Lung microvascular endothelial cell (primary cell): ENCODE measurements around the gene FAM186B. TPM values are rescaled to one million over a fixed set of nuclear protein-coding genes. Genes with fewer than 3 reads are reported as not detected.

ENCODE experiments used
- DNase-seq, 2 donors: peaks; one replicate each; pipeline versions ENCODE4 v3.0.0 to v3.0.0-alpha.2; 2010; ENCODE audit warnings: low read depth in 2 of 2
- total RNA-seq: library from RNA; depleted of rRNA; stranded (reverse); fragments of >200 nt; gene quantifications from 2 replicates; pipeline ENCODE4 v1.2.1, GENCODE V29; 2014

Gene FAM186B
- total RNA-seq, 1 donor from 2014 or later = under 0.01 TPM

DNA sequence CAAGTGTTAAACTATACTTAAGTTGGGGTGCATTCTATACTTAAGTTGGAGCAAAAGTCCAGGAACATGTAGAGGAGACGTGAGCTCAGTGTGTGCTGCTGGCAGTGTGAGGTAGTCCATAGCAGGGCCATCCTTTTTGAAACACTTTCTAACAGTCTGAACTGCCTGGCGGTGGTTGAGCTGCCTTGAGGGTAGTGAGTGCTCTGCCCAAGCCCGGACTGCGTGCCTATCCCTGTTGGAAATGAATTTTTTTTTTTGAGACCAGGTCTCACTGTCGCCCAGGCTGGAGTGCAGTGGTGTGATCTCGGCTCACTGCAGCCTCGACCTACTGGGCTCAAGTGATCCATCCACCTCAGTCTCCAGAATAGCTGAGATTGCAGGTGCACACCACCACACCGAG lies 52.5 kb downstream of the FAM186B start:
- no peak for DNase-seq

GRCh38 chr12:49552425-49552824 lies 53.0 kb downstream of the FAM186B start:
- DNase-seq = no peak

GRCh38 chr12:49552014-49552413 lies 53.4 kb downstream of the FAM186B start:
- no peak for DNase-seq

- no peak for DNase-seq
Measured at GRCh38 chr12:49550693-49551252, 54.7 kb downstream of the FAM186B start.

- no peak for DNase-seq
Measured at GRCh38 chr12:49549735-49550692, 55.4 kb downstream of the FAM186B start.

DNA sequence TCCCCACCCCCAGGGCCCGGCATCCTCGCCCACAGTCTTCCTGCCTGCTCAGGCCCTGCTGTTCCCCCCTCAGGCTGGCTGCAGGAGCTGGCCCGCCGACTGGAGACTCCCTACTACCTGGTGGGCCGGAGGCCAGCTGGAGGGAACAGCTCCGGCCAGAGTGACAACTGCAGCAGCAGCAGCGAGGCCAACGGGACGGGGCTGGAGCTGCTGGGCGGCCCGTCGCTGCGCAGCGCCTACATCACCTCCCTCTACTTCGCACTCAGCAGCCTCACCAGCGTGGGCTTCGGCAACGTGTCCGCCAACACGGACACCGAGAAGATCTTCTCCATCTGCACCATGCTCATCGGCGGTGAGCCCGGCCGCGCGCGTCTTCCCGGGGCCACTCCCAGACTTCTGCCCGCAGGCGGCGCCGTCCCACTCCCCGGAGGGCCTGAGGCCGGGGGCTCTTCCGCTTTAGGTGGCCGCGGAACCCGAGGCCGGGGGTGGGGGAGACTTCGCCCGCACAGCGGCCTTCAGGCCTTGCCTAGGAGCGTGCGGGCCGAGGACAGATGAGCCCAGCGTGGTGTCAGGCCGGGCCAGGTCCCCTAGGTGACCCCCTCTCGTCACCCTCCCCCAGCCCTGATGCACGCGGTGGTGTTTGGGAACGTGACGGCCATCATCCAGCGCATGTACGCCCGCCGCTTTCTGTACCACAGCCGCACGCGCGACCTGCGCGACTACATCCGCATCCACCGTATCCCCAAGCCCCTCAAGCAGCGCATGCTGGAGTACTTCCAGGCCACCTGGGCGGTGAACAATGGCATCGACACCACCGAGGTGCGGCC lies 56.4 kb downstream of the FAM186B start:
- DNase-seq = peak; percentile 17 to 30

- DNase-seq = no peak
Measured at GRCh38 chr12:49548481-49548821, 57.0 kb downstream of the FAM186B start.

GRCh38 chr12:49547090-49547690 lies 58.2 kb downstream of the FAM186B start:
- no peak for DNase-seq

- DNase-seq = no peak
Measured at GRCh38 chr12:49546481-49546880, 59.0 kb downstream of the FAM186B start.

- DNase-seq = no peak
Measured at GRCh38 chr12:49545815-49546214, 59.6 kb downstream of the FAM186B start.

- peak in 1 of 2 donors; percentile 12 for DNase-seq
Measured at GRCh38 chr12:49543914-49544815, 61.3 kb downstream of the FAM186B start.

- no peak for DNase-seq
Measured at GRCh38 chr12:49543221-49543913, 62.1 kb downstream of the FAM186B start.

GRCh38 chr12:49542592-49543160 lies 62.8 kb downstream of the FAM186B start:
- DNase-seq = no peak

DNA sequence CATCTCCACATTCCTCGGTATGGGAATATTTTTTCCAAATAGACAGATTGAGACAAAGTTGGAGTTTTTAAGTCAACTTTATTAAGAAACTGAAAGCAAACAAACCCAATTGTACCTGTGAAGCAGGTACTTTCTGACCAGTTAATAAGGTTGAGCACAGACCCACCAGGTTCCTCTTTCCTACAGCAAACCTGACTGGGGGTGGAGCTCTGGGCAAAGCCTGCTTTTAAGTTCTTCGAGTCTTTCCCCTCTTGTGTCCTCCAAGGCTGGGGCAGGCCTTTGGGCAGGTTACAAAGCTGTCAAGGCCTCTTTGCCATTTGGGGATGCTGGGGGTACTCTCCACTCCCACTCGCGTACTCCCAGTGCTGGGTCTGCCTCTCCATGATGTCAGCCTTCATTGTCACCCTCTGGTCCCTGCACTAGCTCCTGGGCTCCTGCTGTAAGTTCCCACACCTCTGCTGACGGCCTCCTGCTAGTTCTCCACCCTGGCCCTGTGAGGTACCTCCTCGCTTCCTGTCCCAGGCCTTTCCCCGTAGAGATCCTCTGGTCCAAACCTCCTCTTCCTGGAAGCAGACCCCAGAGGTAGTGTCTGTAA lies 63.4 kb downstream of the FAM186B start:
- no peak for DNase-seq

DNA sequence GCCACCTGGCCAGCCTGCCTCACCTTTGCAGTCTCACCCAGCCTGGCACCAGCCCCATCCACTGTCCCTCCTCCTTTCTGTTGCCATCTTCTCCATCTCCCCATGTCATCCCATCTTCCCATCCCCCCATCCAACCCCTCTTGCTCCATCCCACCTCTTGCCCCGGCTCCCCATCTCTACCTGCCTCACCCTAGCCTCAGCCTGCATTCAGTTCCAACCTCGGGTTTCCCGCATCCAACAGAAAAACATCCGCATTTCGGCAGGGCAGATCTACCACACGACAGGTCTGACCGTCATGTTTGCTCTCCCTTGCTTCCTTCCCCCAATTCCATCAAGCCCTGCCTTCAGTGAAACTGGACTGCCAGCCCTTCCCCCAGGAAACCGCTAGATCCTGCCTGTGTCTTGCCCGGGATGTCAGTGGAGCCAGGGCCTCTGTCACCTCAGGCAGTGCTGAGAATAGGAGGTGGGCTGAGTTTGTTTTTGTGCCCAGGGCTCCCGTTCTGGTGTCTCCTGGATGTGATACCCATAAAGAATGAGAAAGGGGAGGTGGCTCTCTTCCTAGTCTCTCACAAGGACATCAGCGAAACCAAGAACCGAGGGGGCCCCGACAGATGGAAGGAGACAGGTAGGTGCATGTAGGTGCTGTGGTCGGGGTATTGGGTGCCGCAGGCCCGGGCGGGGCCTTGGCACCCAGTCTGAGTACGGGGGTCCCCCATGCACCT lies 64.1 kb downstream of the FAM186B start:
- no peak for DNase-seq

DNA sequence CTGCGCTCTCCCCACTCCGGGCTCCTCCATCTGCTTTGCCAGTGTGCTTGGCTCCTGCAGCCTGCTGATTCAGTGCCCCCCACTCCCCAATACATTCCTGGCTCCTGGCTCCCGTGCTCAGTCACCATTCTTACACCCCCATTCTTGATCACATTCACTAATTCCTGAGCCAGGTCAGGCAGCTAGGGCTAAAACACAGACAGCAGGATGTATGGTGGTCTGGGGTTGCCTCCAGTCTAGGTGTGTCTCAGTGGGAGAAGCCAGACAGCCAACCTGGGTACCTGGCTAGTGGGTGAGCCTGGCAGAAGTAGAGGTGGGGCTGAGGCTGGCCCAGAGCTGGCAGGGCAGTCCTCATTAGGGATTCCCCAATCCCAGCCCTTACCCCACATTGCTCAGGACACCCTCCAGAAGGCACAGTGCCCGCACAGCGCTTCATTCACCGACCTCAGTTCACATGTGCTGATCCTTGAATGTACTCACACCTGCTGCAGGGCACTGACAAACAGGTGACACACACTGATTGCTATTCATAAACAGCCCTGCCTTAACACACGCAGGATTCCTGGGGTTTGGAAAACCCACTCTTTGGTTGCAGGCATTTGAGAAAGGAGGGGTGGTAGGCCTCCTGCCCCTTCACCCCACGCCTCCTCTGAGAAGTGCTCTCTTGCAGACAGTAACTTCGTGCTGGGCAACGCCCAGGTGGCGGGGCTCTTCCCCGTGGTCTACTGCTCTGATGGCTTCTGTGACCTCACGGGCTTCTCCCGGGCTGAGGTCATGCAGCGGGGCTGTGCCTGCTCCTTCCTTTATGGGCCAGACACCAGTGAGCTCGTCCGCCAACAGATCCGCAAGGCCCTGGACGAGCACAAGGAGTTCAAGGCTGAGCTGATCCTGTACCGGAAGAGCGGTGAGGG lies 65.0 kb downstream of the FAM186B start:
- DNase-seq = no peak

- DNase-seq = no peak
Measured at GRCh38 chr12:49539406-49540228, 65.8 kb downstream of the FAM186B start.
